Astrocyte (in vitro differentiated cells and primary cell): ENCODE data around the gene ERFL.
"Not testable (repeated sequence)": the region's sequence is repeated elsewhere in the genome, so short reads cannot be mapped to it uniquely, and the experiment has no call there.

Experiments
- EZH2 ChIP-seq: IDR thresholded peaks from 2 replicates; pipeline ENCODE4 v1.6.1; 2012; ENCODE audit warnings: mild to moderate bottlenecking, low read length, inconsistent platforms; ENCODE audit not compliant: insufficient read depth
- TF ChIP-seq, protein P1 (sequence below): IDR thresholded peaks from 2 replicates; pipeline ENCODE4 v1.5.1; 2011; ENCODE audit warnings: low read depth, mild to moderate bottlenecking, inconsistent platforms, low read length, moderate library complexity; ENCODE audit not compliant: insufficient read depth

DNA sequence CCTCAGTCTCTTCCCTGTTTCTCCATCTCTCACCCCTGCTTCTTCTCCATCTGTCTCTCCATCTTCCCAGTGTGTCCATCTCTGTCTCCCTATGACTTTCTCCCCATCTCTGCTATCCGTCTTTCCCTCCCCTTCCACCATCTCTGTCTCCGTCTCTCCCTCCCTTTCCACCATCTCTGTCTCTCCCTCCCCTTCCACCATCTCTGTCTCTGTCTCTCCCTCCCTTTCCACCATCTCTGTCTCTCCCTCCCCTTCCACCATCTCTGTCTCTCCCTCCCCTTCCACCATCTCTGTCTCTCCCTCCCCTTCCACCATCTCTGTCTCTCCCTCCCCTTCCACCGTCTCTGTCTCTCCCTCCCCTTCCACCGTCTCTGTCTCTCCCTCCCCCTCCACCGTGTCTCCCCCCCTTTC lies 13.8 kb downstream of the ERFL start:
- TF ChIP-seq, protein P1, sequence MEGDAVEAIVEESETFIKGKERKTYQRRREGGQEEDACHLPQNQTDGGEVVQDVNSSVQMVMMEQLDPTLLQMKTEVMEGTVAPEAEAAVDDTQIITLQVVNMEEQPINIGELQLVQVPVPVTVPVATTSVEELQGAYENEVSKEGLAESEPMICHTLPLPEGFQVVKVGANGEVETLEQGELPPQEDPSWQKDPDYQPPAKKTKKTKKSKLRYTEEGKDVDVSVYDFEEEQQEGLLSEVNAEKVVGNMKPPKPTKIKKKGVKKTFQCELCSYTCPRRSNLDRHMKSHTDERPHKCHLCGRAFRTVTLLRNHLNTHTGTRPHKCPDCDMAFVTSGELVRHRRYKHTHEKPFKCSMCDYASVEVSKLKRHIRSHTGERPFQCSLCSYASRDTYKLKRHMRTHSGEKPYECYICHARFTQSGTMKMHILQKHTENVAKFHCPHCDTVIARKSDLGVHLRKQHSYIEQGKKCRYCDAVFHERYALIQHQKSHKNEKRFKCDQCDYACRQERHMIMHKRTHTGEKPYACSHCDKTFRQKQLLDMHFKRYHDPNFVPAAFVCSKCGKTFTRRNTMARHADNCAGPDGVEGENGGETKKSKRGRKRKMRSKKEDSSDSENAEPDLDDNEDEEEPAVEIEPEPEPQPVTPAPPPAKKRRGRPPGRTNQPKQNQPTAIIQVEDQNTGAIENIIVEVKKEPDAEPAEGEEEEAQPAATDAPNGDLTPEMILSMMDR: not testable (repeated sequence)
- TF ChIP-seq EZH2: not testable (repeated sequence)
